HepG2 (cell line): ENCODE data around the gene SLC35A2. TPM values are rescaled to one million over a fixed set of nuclear protein-coding genes. Genes with fewer than 3 reads are reported as not detected.

Experiments used
- MEIS2 ChIP-seq: sonication (generic); formaldehyde crosslinking; IDR thresholded peaks from 2 replicates; pipeline ENCODE4 v1.9.0; 2021; ENCODE audit warnings: mild to moderate bottlenecking, missing genetic modification reagents
- MTA1 ChIP-seq: sonication (generic); formaldehyde crosslinking; IDR thresholded peaks from 2 replicates; pipeline ENCODE4 v1.4.0; 2020; ENCODE audit warnings: missing genetic modification reagents, mild to moderate bottlenecking, borderline replicate concordance
- MTF1 ChIP-seq: sonication (generic); formaldehyde crosslinking; IDR thresholded peaks from 2 replicates; pipeline ENCODE4 v1.5.0; 2020; ENCODE audit warnings: missing genetic modification reagents
- PTBP1 ChIP-seq: fragments of 200-400 bp; formaldehyde crosslinking; IDR thresholded peaks from 2 replicates; pipeline ENCODE4 v1.6.1; 2018; ENCODE audit warnings: low read length, low read depth; ENCODE audit not compliant: poor library complexity, severe bottlenecking
- RBM22 ChIP-seq: fragments of 200-400 bp; formaldehyde crosslinking; optimal IDR thresholded peaks from 2 replicates; pipeline ENCODE3; 2017; ENCODE audit warnings: mild to moderate bottlenecking, low read length, moderate library complexity
- TBX3 ChIP-seq: fragments of 450-650 bp; IDR thresholded peaks from 2 replicates; pipeline ENCODE4 v1.6.1; 2017; ENCODE audit warnings: antibody characterized with exemption, mild to moderate bottlenecking, inconsistent platforms, borderline replicate concordance
- ZIK1 ChIP-seq: sonication (generic); formaldehyde crosslinking; IDR thresholded peaks from 2 replicates; pipeline ENCODE4 v1.5.0; 2020; ENCODE audit warnings: mild to moderate bottlenecking, low read depth, missing genetic modification reagents, borderline replicate concordance
- ZMYM4 ChIP-seq: sonication (generic); formaldehyde crosslinking; IDR thresholded peaks from 2 replicates; pipeline ENCODE4 v1.8.1; 2023; ENCODE audit warnings: mild to moderate bottlenecking, missing genetic modification reagents
- ZNF12 ChIP-seq: sonication (generic); formaldehyde crosslinking; IDR thresholded peaks from 2 replicates; pipeline ENCODE4 v1.5.0; 2020; ENCODE audit warnings: missing genetic modification reagents
- ZNF292 ChIP-seq: sonication (generic); formaldehyde crosslinking; IDR thresholded peaks from 2 replicates; pipeline ENCODE4 v1.8.1; 2022; ENCODE audit warnings: mild to moderate bottlenecking, low read depth, missing genetic modification reagents, borderline replicate concordance
- ZNF367 ChIP-seq: sonication (generic); formaldehyde crosslinking; IDR thresholded peaks from 2 replicates; pipeline ENCODE4 v1.4.0; 2020; ENCODE audit warnings: missing genetic modification reagents, borderline replicate concordance
- ZNF605 ChIP-seq: sonication (generic); formaldehyde crosslinking; IDR thresholded peaks from 2 replicates; pipeline ENCODE4 v1.8.0; 2022; ENCODE audit warnings: mild to moderate bottlenecking, missing genetic modification reagents
- ZNF768 ChIP-seq: sonication (generic); formaldehyde crosslinking; IDR thresholded peaks from 2 replicates; pipeline ENCODE4 v1.4.0; 2020; ENCODE audit warnings: missing genetic modification reagents
- ZSCAN25 ChIP-seq: sonication (generic); formaldehyde crosslinking; IDR thresholded peaks from 2 replicates; pipeline ENCODE4 v1.8.0; 2022; ENCODE audit warnings: mild to moderate bottlenecking, missing genetic modification reagents
- polyA plus RNA-seq, 8 experiments: library from polyadenylated mRNA; depleted of rRNA in 3 of 8; stranded (reverse) in 7 of 8; unstranded in 1 of 8; fragments of >200 nt; fragmentation: Illumina TruSeq in 4 of 8; extraction: Trizol in 4 of 8; gene quantifications; 2 replicates each; pipeline versions ENCODE4 v1.2.1 to v1.2.3, GENCODE V29; 2011 to 2016; ENCODE audit warnings: low read depth in 4 of 8, missing spikeins in 1 of 8, mixed read lengths in 1 of 8; ENCODE audit not compliant: insufficient read depth in 1 of 8
- total RNA-seq, 5 experiments: library from RNA; depleted of rRNA; stranded (reverse); fragments of >200 nt; fragmentation: Illumina TruSeq; extraction: Trizol; gene quantifications; 2 replicates each; pipeline ENCODE4 v1.2.3, GENCODE V29; 2016; ENCODE audit warnings: low read depth in 1 of 5
- TF ChIP-seq, protein P1 (sequence below): IDR thresholded peaks from 2 replicates; pipeline ENCODE4 v1.6.1; 2016; ENCODE audit warnings: missing compliant biosample characterization, missing genetic modification reagents, borderline replicate concordance
- TF ChIP-seq, protein P2 (sequence below): sonication (generic); formaldehyde crosslinking; IDR thresholded peaks from 2 replicates; pipeline ENCODE4 v1.4.0; 2020; ENCODE audit warnings: missing genetic modification reagents, mild to moderate bottlenecking, borderline replicate concordance
- TF ChIP-seq, protein P3 (sequence below): sonication (generic); formaldehyde crosslinking; conservative IDR thresholded peaks from 2 replicates; pipeline ENCODE4 v1.8.0; 2022; ENCODE audit warnings: mild to moderate bottlenecking, moderate library complexity, missing genetic modification reagents
- TF ChIP-seq, protein P4 (sequence below): sonication (generic); formaldehyde crosslinking; IDR thresholded peaks from 2 replicates; pipeline ENCODE4 v1.4.0; 2020; ENCODE audit warnings: missing genetic modification reagents

SLC35A2 gene
- total and polyA plus RNA-seq, 2 of the 13 experiments (the other 11 are each of a cell fraction or from before 2014, with no cell fraction given): 32.1 to 40.8 TPM

DNA sequence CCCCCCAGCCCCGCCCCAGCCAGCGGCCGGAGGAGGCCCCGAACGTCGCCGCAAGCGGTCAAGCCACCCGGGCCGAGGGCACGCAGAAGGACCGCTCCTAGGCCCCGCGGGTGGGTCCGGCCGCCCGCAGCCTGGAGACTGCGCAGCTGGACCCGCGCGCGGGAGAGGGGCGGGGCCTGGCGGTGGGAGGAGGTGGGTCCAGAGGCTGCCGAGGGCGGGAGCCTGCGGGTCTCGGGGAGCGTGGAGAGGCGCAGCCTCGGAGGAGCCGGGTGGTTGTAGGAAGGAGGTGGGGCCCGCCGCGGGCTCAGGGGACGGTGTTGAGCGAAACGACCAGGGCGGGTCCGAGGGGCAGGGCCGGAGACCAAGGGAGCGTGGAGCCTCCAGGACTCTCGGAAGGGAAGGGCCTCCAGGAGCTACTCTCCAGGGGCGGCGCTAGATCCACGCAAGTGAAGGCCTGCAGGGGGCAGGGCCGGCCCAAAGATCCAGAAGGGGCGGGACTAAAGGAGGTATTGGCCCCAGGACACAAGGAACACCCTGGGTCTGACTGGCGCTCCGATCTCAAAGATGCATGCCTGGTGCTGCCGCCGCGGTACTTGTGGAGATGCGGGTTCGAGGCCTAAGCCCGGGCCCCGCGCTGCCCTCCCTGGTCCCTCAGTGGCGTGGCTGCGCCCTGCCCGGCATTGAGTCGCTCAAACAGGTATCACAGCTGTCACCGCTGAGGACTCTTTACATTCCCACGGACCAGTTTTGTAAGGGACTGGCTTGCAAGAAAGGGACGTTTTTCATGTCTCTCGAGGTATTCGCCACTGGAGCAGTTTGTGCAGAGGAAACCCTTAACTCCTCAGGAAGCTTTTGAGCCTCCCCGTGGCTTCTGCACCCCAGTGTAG, 19.8 kb downstream of the SLC35A2 start (continued):
- TF ChIP-seq, protein P1, sequence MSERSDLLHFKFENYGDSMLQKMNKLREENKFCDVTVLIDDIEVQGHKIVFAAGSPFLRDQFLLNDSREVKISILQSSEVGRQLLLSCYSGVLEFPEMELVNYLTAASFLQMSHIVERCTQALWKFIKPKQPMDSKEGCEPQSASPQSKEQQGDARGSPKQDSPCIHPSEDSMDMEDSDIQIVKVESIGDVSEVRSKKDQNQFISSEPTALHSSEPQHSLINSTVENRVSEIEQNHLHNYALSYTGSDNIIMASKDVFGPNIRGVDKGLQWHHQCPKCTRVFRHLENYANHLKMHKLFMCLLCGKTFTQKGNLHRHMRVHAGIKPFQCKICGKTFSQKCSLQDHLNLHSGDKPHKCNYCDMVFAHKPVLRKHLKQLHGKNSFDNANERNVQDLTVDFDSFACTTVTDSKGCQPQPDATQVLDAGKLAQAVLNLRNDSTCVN (CRISPR knock-in tag): no peak
- TF ChIP-seq, protein P2, sequence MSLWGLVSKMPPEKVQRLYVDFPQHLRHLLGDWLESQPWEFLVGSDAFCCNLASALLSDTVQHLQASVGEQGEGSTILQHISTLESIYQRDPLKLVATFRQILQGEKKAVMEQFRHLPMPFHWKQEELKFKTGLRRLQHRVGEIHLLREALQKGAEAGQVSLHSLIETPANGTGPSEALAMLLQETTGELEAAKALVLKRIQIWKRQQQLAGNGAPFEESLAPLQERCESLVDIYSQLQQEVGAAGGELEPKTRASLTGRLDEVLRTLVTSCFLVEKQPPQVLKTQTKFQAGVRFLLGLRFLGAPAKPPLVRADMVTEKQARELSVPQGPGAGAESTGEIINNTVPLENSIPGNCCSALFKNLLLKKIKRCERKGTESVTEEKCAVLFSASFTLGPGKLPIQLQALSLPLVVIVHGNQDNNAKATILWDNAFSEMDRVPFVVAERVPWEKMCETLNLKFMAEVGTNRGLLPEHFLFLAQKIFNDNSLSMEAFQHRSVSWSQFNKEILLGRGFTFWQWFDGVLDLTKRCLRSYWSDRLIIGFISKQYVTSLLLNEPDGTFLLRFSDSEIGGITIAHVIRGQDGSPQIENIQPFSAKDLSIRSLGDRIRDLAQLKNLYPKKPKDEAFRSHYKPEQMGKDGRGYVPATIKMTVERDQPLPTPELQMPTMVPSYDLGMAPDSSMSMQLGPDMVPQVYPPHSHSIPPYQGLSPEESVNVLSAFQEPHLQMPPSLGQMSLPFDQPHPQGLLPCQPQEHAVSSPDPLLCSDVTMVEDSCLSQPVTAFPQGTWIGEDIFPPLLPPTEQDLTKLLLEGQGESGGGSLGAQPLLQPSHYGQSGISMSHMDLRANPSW (CRISPR knock-in tag): no peak
- TF ChIP-seq, protein P3, sequence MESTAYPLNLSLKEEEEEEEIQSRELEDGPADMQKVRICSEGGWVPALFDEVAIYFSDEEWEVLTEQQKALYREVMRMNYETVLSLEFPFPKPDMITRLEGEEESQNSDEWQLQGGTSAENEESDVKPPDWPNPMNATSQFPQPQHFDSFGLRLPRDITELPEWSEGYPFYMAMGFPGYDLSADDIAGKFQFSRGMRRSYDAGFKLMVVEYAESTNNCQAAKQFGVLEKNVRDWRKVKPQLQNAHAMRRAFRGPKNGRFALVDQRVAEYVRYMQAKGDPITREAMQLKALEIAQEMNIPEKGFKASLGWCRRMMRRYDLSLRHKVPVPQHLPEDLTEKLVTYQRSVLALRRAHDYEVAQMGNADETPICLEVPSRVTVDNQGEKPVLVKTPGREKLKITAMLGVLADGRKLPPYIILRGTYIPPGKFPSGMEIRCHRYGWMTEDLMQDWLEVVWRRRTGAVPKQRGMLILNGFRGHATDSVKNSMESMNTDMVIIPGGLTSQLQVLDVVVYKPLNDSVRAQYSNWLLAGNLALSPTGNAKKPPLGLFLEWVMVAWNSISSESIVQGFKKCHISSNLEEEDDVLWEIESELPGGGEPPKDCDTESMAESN (CRISPR knock-in tag): no peak; the same call in 1 of the 2 replicates
- 0 out of 2 replicates have a peak, but pooled peaks have one; percentile 42 for TF ChIP-seq ZMYM4 (CRISPR knock-in tag)
- no peak for TF ChIP-seq MEIS2
- peak; percentile 22; the same call in 1 of the 2 replicates for TF ChIP-seq MTA1 (CRISPR knock-in tag)
- TF ChIP-seq ZNF768 (CRISPR knock-in tag): no peak
- TF ChIP-seq ZNF292 (CRISPR knock-in tag): no peak
- TF ChIP-seq ZIK1 (CRISPR knock-in tag): no peak
- no peak for TF ChIP-seq ZNF367 (CRISPR knock-in tag)
- TF ChIP-seq PTBP1: no peak
- no peak for TF ChIP-seq MTF1 (CRISPR knock-in tag)
- TF ChIP-seq TBX3: no peak
- TF ChIP-seq, protein P4, sequence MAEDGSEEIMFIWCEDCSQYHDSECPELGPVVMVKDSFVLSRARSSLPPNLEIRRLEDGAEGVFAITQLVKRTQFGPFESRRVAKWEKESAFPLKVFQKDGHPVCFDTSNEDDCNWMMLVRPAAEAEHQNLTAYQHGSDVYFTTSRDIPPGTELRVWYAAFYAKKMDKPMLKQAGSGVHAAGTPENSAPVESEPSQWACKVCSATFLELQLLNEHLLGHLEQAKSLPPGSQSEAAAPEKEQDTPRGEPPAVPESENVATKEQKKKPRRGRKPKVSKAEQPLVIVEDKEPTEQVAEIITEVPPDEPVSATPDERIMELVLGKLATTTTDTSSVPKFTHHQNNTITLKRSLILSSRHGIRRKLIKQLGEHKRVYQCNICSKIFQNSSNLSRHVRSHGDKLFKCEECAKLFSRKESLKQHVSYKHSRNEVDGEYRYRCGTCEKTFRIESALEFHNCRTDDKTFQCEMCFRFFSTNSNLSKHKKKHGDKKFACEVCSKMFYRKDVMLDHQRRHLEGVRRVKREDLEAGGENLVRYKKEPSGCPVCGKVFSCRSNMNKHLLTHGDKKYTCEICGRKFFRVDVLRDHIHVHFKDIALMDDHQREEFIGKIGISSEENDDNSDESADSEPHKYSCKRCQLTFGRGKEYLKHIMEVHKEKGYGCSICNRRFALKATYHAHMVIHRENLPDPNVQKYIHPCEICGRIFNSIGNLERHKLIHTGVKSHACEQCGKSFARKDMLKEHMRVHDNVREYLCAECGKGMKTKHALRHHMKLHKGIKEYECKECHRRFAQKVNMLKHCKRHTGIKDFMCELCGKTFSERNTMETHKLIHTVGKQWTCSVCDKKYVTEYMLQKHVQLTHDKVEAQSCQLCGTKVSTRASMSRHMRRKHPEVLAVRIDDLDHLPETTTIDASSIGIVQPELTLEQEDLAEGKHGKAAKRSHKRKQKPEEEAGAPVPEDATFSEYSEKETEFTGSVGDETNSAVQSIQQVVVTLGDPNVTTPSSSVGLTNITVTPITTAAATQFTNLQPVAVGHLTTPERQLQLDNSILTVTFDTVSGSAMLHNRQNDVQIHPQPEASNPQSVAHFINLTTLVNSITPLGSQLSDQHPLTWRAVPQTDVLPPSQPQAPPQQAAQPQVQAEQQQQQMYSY (CRISPR knock-in tag): no peak
- TF ChIP-seq ZNF12 (CRISPR knock-in tag): no peak
- TF ChIP-seq ZSCAN25: no peak
- no peak for TF ChIP-seq ZNF605 (CRISPR knock-in tag)
- TF ChIP-seq RBM22: no peak
